ENCODE measurements around the gene CD52.

Gene CD52

GRCh38 chr1:26300578-26301275 is 17.0 kb upstream of the CD52 start:
- Histone ChIP-seq H3K9me3 (ENCODE audit: control insufficient read depth, low read length) (no peaks in the 10 kb centered on the region), H3K27me3 (ENCODE audit: control insufficient read depth, insufficient read depth, low read length) (no peaks in the 10 kb centered on the region), H3K27ac (no peak overlapping the region), H3K4me2 (ENCODE audit: low read length) (no peak overlapping the region), H3K9ac (no peak overlapping the region), H3K4me3 (ENCODE audit: low read depth, low read length) (no peak overlapping the region), H3K79me2 (no peaks in the 10 kb centered on the region), H3K4me1 (peaks cover under 1% of the 10 kb centered on the region), H2AFZ (no peak overlapping the region), H3K36me3 (ENCODE audit: control insufficient read depth, insufficient read depth, low read length) (no peaks in the 10 kb centered on the region)
- no peak for TF ChIP-seq CTCF (IDR thresholded peaks at IDR 0.05)

- Histone ChIP-seq H2AFZ (no peak overlapping the region), H3K9me3 (ENCODE audit: control insufficient read depth, low read length) (no peaks in the 10 kb centered on the region), H3K9ac (no peak overlapping the region), H3K36me3 (ENCODE audit: control insufficient read depth, insufficient read depth, low read length) (no peaks in the 10 kb centered on the region), H3K4me1 (peaks cover 3% of the 10 kb centered on the region), H3K4me3 (ENCODE audit: low read depth, low read length) (no peak overlapping the region), H3K27me3 (ENCODE audit: control insufficient read depth, insufficient read depth, low read length) (no peaks in the 10 kb centered on the region), H3K4me2 (ENCODE audit: low read length) (no peak overlapping the region), H3K79me2 (no peaks in the 10 kb centered on the region), H3K27ac (no peak overlapping the region)
- no peak for TF ChIP-seq CTCF (IDR thresholded peaks at IDR 0.05)
Measured at GRCh38 chr1:26302733-26303405, 14.9 kb upstream of the CD52 start.

GRCh38 chr1:26305667-26306289 is 12.0 kb upstream of the CD52 start:
- H3K27me3 ChIP-seq (ENCODE audit: control insufficient read depth, insufficient read depth, low read length) = no peaks in the 10 kb centered on the region
- peaks cover 3% of the 10 kb centered on the region for H3K4me1 ChIP-seq
- no peaks in the 10 kb centered on the region for H3K79me2 ChIP-seq
- H2AFZ ChIP-seq = peak overlapping the region; percentile 76
- H3K4me3 ChIP-seq (ENCODE audit: low read depth, low read length) = peak overlapping the region; percentile 93
- H3K9ac ChIP-seq = no peak overlapping the region
- H3K36me3 ChIP-seq (ENCODE audit: control insufficient read depth, insufficient read depth, low read length) = no peaks in the 10 kb centered on the region
- peak overlapping the region; percentile 90 for H3K4me2 ChIP-seq (ENCODE audit: low read length)
- H3K9me3 ChIP-seq (ENCODE audit: control insufficient read depth, low read length) = no peaks in the 10 kb centered on the region
- no peak overlapping the region for H3K27ac ChIP-seq
- TF ChIP-seq CTCF (IDR thresholded peaks at IDR 0.05) = no peak

- H3K36me3 ChIP-seq (ENCODE audit: control insufficient read depth, insufficient read depth, low read length) = no peaks in the 10 kb centered on the region
- H3K9me3 ChIP-seq (ENCODE audit: control insufficient read depth, low read length) = no peaks in the 10 kb centered on the region
- peak within 1 kb of the TSS; percentile 93 for H3K4me3 ChIP-seq (ENCODE audit: low read depth, low read length)
- peak within 1 kb of the TSS; percentile 90 for H3K4me2 ChIP-seq (ENCODE audit: low read length)
- peaks cover 3% of the 10 kb centered on the region for H3K4me1 ChIP-seq
- no peaks in the 10 kb centered on the region for H3K79me2 ChIP-seq
- no peak within 1 kb of the TSS for H3K27ac ChIP-seq
- H3K9ac ChIP-seq = no peak within 1 kb of the TSS
- no peak for TF ChIP-seq CTCF (IDR thresholded peaks at IDR 0.05)
- H2AFZ ChIP-seq = peak within 1 kb of the TSS; percentile 90
- no peaks in the 10 kb centered on the region for H3K27me3 ChIP-seq (ENCODE audit: control insufficient read depth, insufficient read depth, low read length)
Measured at GRCh38 chr1:26306290-26307229, 11.2 kb upstream of the CD52 start, which contains the start of gene UBXN11. UBXN11 (minus strand) TSS chr1:26306636; CDS start chr1:26302883, 3,753 bp downstream.
